Skeletal muscle tissue (tissue), 4 donors: ENCODE data around the gene IPO5. TPM values are rescaled to one million over a fixed set of nuclear protein-coding genes. Genes with fewer than 3 reads are reported as not detected.

ENCODE experiments used
- H3K27ac ChIP-seq: one replicate; pipeline ENCODE4 v1.7.0; 2013; ENCODE audit warnings: mild to moderate bottlenecking, low read depth, low read length, inconsistent platforms
- H3K27me3 ChIP-seq, 3 donors: one replicate each; pipeline ENCODE4 v1.7.0; 2013; ENCODE audit warnings: low read length in 3 of 3; ENCODE audit not compliant: control insufficient read depth in 3 of 3, insufficient read depth in 3 of 3
- H3K36me3 ChIP-seq, 3 donors: one replicate each; pipeline ENCODE4 v1.7.0; 2013; ENCODE audit warnings: low read length in 3 of 3; ENCODE audit not compliant: control insufficient read depth in 3 of 3, insufficient read depth in 3 of 3
- H3K4me1 ChIP-seq, 3 donors: one replicate each; pipeline ENCODE4 v1.7.0; 2013; ENCODE audit warnings: low read length in 3 of 3, mild to moderate bottlenecking in 3 of 3; ENCODE audit not compliant: control insufficient read depth in 3 of 3, insufficient read depth in 3 of 3
- H3K4me3 ChIP-seq, 3 donors: one replicate each; pipeline ENCODE4 v1.7.0; 2013; ENCODE audit warnings: low read length in 3 of 3
- H3K9ac ChIP-seq, 3 donors: one replicate each; pipeline ENCODE4 v1.7.0; 2013; ENCODE audit warnings: low read length in 3 of 3, mild to moderate bottlenecking in 3 of 3, moderate library complexity in 2 of 3, low read depth in 1 of 3
- H3K9me3 ChIP-seq, 3 donors: one replicate each; pipeline ENCODE4 v1.7.0; 2013; ENCODE audit warnings: low read length in 3 of 3; ENCODE audit not compliant: control insufficient read depth in 3 of 3
- total RNA-seq: library from RNA; depleted of rRNA; stranded (reverse); fragments of >200 nt; gene quantifications from one replicate; pipeline ENCODE4 v1.2.3, GENCODE V29; 2014
- donor health status: Osteomylitis.

Gene IPO5
- total RNA-seq = 274 TPM

DNA sequence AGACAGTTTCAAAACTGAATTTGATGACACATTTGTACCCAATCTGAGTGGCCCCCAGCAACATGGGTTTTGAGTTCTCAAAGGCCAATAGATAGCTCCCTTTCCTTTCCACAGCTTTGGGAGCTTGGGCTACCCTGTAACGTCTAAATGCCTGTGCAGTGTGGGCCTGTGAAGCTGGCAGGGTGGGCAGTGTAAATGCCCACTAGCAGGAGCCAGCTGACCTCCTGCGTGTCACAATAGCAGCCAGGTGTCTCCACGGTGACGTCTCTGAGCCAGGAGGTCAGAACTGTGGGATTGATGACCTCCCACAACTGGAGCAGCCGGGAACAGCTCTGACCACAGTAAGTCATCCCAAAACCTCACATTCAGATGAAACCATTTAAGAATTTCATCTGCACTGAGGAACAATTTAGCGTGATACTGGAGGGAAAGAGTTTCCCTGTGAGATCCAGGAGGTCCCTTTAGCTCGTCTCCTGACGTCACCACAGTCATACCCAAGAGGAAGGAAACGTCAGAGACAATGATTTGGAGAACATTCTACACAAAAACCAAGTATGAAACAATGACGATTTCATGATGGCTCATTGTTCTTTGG, at the start of gene IPO5:
Gene IPO5 (plus strand): TSS at position 300 of the 595 bp plus-strand sequence. CDS start 23,022 bp downstream, outside the sequence.
- H3K27me3 ChIP-seq = no peaks in the 10 kb centered on the region
- H3K9ac ChIP-seq = no peak within 1 kb of the TSS
- no peak within 1 kb of the TSS for H3K4me3 ChIP-seq
- no peaks in the 10 kb centered on the region for H3K36me3 ChIP-seq
- H3K9me3 ChIP-seq = no peaks in the 10 kb centered on the region
- no peak within 1 kb of the TSS for H3K27ac ChIP-seq
- no peaks in the 10 kb centered on the region for H3K4me1 ChIP-seq

DNA sequence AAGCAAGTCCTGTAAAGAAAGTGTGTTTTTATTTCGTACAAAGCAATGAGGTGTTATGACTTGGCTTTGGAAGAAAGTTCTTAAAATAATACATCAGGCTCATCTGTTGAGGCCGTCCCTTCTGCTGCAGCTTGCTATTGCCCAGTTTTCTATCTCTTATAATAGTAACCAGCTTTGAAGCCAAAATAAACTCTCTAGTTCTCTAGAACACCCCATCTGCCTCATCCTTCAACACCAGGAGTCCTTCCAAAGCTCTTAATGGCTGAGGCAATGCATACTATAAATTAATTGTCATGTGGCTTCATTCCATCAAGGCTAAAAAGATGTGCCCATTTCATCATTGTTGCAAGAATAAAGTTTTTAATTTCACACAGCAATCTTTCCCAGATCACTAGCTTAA, 49.4 kb upstream of the IPO5 start:
- no peaks in the 10 kb centered on the region for H3K27me3 ChIP-seq
- H3K27ac ChIP-seq = no peak overlapping the region
- H3K9me3 ChIP-seq = peaks cover 0 to 3% (median 0%) of the 10 kb centered on the region in 3 donors
- H3K4me3 ChIP-seq = no peak overlapping the region
- no peak overlapping the region for H3K9ac ChIP-seq
- H3K36me3 ChIP-seq = no peaks in the 10 kb centered on the region
- no peaks in the 10 kb centered on the region for H3K4me1 ChIP-seq

DNA sequence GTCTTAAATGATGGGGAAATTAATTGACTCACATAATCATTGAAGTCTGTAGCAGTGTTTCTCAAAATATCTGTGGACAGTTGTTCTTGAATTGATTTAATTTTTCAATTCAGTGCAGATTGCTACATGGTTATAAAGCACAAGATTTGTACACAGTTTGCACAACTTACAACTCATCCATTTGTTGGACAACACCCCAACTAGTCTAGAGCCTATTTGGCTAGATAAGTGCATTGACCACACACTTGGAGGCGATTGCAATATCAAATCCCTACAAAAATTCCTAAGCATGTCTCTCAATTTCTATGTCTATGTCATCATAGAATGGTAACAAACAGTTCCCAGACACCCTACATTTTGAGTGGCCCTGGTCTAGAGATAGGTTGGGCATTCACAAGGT, 48.0 kb upstream of the IPO5 start:
- Histone ChIP-seq H3K36me3 (no peaks in the 10 kb centered on the region), H3K9ac (no peak overlapping the region), H3K27me3 (peaks cover 0 to 2% (median 0%) of the 10 kb centered on the region in 3 donors), H3K4me3 (no peak overlapping the region), H3K9me3 (peaks cover 0 to 3% (median 0%) of the 10 kb centered on the region in 3 donors), H3K27ac (no peak overlapping the region), H3K4me1 (no peaks in the 10 kb centered on the region)

DNA sequence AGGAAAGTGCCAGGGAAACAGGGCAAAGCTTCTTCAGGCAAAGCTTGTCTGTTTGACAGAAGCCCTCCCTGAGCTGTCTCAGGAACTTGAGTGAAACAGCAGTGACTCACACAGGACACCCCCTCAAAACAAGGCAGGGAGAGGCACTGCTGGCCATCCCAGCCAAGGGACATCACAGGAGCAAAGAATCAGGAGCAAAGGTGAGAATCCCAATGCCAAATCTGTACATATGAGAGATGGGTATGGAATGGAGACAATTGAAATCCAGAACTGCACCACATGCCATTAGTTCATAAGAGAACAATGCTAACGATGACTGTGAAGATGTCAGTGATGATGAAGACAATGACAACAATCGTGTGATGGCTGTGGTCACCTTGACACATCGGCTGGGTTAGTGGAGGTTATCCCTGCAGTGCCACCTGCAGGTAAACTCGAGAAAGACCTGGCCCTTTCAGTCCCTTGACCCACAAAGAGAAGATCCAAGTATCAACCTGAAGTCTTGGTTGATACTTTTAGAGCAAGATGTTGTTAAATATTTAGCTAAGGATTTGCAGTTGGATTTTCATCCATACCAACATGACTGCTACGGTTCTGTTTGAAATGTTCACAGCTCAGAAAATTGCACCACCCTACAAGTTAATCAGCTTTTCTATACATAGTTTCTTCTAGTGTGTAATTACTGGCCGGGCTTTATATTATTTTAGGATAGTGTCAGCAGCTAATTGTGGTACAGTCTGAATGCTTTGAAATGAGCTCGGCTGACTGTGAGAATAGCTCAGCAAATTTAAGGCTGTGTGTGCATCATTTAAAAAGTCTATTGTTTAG, 42.0 kb upstream of the IPO5 start:
- Histone ChIP-seq H3K4me3 (no peak overlapping the region), H3K27me3 (peaks cover 0 to 2% (median 0%) of the 10 kb centered on the region in 3 donors), H3K4me1 (no peaks in the 10 kb centered on the region), H3K36me3 (no peaks in the 10 kb centered on the region), H3K27ac (no peak overlapping the region), H3K9ac (no peak overlapping the region), H3K9me3 (no peaks in the 10 kb centered on the region)

DNA sequence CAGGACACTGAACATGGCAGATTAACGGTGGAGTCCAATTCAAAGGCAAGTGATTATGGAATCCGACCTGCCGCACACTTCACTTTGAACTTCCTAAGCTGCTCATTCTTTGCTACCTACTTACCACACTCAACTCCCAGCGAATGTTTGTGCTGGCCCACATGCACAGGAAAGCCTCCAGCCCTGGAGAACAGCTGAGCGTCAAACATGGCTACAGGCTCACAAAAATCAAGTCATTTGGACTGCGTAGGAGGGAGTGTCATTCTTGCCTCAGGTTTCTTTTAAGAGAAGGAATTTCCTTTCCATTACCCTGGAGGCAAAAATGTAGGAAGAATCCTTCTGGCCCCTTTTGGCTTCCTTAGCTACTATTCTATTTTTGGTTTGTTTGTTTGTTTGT, 41.3 kb upstream of the IPO5 start:
- Histone ChIP-seq H3K4me1 (no peaks in the 10 kb centered on the region), H3K9me3 (no peaks in the 10 kb centered on the region), H3K27ac (no peak overlapping the region), H3K9ac (no peak overlapping the region), H3K36me3 (no peaks in the 10 kb centered on the region), H3K27me3 (peaks cover 0 to 2% (median 0%) of the 10 kb centered on the region in 3 donors), H3K4me3 (no peak overlapping the region)

DNA sequence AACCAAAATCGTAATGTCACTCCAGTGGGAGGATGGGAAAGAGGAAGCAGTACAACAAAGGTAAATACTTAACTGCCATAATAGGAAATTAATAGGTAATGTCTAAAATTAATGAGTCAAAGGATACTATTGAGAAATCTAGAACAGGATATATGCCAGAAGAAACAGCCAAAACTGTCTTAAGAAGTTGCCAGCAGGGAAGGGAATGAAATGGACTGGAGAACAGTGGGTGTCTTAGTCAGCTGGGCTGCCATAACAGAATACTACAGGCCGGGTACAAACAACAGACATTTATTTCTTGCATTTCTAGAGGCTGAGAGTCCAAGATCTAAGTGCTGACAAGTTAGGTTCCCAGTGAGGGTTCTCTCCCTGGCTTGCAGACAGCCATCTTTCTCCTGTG, 40.3 kb upstream of the IPO5 start:
- Histone ChIP-seq H3K9ac (no peak overlapping the region), H3K9me3 (no peaks in the 10 kb centered on the region), H3K4me3 (no peak overlapping the region), H3K4me1 (no peaks in the 10 kb centered on the region), H3K27me3 (peaks cover 0 to 2% (median 0%) of the 10 kb centered on the region in 3 donors), H3K27ac (no peak overlapping the region), H3K36me3 (no peaks in the 10 kb centered on the region)

DNA sequence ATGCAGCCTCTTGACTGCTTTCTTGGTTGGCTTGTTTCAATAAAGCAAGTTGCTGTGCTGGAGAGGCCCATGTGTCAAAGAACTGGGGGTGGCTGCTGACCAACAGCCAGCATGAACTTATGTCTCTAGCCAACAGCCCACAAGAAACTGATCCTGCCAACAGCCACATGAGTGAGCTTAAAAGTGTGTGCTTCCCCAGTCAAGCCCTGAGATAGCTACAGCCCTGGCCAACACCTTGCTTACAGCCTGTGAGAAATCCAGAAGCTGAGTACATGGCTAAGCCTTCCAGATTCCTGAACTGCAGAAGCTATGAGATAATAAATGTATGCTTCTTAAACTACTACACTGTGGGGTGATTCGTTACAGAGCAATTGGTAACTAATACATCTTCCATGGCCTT, 38.9 kb upstream of the IPO5 start:
- Histone ChIP-seq H3K27ac (no peak overlapping the region), H3K9me3 (no peaks in the 10 kb centered on the region), H3K4me1 (no peaks in the 10 kb centered on the region), H3K4me3 (no peak overlapping the region), H3K9ac (no peak overlapping the region), H3K36me3 (no peaks in the 10 kb centered on the region), H3K27me3 (no peaks in the 10 kb centered on the region)

DNA sequence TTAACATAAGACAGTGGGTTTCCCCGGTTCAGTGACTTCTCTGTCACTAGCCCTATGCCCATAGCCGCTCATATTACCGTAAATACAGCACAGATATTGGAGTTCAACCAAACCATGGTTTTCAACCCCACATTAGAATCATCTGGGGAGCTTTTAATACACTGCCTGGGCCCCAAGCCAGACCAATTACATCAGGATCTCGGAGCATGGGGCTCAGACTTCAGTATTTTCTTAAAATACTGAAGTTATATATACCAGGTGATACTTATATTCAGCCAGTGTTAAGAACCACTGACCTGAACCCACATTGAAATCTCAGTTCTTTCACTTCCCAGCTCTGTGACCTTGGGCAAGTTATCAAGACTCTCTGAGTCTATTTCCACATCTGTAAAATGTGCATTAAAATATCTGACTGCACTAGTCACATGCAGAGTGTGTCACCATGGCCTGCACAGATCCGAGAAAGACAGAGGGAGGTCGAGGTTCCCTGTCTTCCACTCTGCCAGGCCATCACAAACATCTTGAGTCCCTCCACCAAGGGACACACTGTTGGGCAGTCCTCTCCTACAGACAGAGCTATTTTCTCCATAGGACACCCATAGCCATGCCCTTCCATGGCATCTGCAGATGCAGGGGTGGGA, 32.2 kb upstream of the IPO5 start:
- H3K36me3 ChIP-seq = no peaks in the 10 kb centered on the region
- no peaks in the 10 kb centered on the region for H3K27me3 ChIP-seq
- no peak overlapping the region for H3K27ac ChIP-seq
- no peak overlapping the region for H3K4me3 ChIP-seq
- H3K9me3 ChIP-seq = no peaks in the 10 kb centered on the region
- no peaks in the 10 kb centered on the region for H3K4me1 ChIP-seq
- no peak overlapping the region for H3K9ac ChIP-seq

DNA sequence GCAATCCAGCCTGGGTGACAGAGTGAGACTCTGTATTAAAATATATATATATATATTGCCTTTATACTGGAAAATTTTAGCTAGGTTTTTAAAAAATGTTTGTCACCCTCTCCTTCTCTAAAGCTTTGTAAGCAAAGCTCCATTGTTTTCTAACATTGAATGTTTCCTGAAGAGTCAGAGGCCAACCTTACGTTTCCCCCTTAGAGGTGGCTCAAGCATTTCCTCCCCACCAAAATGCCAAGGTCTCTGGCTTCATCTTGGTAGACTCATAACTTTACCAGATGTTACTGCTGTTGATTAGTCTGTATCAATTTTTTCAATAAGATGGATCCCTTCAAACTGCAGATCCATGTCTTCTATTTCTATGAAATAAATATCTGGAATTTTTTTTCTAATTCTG, 25.2 kb upstream of the IPO5 start:
- H3K36me3 ChIP-seq = no peaks in the 10 kb centered on the region
- H3K4me1 ChIP-seq = no peaks in the 10 kb centered on the region
- no peak overlapping the region for H3K27ac ChIP-seq
- H3K9me3 ChIP-seq = no peaks in the 10 kb centered on the region
- no peak overlapping the region for H3K4me3 ChIP-seq
- no peak overlapping the region for H3K9ac ChIP-seq
- no peaks in the 10 kb centered on the region for H3K27me3 ChIP-seq

DNA sequence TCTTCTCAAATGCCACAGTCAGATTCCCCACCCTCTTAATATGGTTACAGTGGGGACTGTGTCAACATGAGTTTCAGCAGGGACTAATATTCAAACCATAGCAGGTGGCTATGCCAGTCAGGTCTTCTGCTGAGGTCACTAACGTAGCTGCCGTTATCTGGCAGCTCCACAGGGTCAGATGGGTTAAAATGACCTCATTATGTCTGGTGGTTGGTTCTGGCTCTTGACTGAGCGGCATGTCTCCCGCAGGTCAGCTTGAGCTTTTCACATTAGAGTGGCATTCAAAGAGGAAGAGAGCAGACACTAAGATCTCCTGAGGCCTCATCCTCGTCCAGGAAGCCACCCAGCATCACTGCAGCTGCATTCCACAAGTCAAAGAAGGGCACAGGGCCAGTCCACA, 21.4 kb upstream of the IPO5 start:
- Histone ChIP-seq H3K36me3 (no peaks in the 10 kb centered on the region), H3K4me3 (no peak overlapping the region), H3K27ac (no peak overlapping the region), H3K27me3 (no peaks in the 10 kb centered on the region), H3K9ac (no peak overlapping the region), H3K4me1 (no peaks in the 10 kb centered on the region), H3K9me3 (no peaks in the 10 kb centered on the region)
